GM20431 (cell line): Measurements from ENCODE around the gene USP48.

ENCODE experiments used
- in situ Hi-C: fragments of 300-500 bp; cut with MseI, MboI; formaldehyde crosslinking; loops from one replicate; pipeline ENCODE4 v1.15.0; 2020; ENCODE audit warnings: low sequenced_read_pairs; ENCODE audit not compliant: unreplicated experiment

The USP48 gene

DNA sequence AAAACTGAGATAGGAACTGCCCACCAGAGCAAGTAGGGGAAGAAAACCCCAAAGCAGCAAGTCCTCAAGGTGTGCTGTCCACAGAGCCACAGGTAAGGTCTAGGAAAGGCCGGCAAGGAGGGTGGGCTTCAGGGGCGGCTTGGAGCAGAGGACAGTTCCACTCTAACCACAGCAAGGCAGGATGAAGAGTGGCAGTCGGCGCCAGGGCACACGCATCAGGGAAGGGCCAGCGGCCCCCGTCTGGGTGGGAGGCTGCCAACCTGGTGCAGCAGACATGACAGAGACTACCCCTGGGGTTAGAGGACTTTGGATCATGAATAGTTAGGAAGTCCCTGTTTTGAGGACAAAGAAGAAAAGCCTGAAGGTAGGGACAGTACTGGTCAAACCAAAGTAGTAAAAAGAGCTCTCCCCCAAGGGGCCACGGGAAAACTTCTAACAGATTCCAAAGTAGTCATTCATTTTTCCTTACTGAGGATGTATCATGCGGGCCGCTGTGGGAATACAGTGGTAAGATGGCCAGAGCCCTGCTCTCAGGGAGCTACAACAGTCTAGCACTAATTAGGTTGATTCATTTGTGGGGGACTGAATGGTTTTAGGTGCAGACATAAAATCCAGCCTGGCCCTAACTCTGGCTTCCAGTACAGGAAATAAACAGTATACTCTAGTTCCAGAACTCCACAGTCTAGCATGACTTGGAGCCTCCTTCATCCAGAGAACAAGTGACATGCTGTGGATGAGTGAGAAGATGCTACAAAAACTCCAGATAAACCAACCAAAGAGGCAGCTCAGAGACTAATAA is 110.3 kb downstream of the USP48 start:
- in situ Hi-C loops: loop anchor here (25.0 kb wide), 1 partner anchor 290 kb away; no protein-coding TSS in a partner anchor

DNA sequence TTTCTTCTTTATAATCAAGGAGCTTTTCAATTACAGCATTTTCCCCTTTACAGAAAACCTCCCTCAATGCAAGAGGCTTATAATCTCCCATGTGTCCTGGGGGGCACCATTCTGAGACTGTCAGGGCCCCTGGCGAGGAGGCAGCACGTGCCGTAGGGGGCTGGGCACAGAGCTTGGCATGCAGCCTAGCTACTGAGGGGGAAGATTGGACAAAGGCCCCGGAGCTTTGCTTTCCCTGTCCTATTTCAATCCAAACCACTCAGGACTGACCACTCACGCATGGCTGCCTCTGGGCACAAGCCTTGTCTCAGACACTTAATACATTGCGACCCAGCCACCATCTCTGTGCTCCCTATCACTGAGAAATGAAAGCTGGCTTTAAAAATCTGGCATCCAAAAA is 111.0 kb downstream of the USP48 start:
- in situ Hi-C loops: loop anchor here (25.0 kb wide), 1 partner anchor 290 kb away; no protein-coding TSS in a partner anchor

DNA sequence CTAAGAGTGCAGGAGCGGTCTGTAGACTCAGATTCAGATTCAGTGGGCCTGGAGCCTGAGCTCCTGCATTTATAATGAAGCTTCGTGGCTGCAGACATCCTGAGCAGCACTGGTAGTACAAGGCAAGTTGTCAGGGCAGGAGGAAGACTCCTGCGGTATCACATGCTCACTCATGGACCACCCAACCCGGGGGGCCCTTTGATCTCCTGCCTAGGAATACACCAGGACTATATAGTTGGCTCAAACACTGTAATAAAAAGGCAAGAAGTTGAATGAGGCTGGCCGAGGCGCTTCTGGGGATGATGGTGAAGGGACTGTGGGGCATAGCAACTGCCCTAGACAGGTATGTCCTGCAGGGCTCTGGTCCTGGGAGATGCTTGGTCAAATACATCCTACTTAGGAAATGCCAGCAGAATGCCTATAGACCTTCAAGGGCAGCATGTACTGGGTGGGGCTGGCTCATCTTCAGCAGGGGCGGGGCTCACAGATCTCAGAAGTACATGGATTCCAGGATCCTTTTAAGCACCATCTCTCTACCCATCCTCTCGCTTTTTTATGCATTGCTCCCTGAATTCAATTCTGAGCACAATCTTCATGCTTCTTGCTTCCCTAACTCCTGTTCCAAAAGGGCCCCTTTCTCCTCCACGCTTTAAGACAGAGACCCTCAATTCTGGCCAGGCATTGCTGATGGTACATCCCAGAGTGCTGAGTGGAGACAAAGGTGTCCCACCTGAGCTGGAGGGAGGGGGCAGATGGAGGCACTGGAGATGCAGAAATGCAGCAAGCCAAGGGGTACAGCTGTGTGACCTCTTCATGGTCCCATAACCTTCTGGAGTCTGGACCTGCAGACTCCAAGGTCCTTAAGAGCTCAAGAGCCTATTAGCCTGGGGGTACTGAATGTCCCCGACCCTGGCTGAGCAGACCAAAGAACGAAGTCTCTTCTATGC is 111.7 kb downstream of the USP48 start:
- in situ Hi-C loops: loop anchor here (25.0 kb wide), 1 partner anchor 291 kb away; no protein-coding TSS in a partner anchor

DNA sequence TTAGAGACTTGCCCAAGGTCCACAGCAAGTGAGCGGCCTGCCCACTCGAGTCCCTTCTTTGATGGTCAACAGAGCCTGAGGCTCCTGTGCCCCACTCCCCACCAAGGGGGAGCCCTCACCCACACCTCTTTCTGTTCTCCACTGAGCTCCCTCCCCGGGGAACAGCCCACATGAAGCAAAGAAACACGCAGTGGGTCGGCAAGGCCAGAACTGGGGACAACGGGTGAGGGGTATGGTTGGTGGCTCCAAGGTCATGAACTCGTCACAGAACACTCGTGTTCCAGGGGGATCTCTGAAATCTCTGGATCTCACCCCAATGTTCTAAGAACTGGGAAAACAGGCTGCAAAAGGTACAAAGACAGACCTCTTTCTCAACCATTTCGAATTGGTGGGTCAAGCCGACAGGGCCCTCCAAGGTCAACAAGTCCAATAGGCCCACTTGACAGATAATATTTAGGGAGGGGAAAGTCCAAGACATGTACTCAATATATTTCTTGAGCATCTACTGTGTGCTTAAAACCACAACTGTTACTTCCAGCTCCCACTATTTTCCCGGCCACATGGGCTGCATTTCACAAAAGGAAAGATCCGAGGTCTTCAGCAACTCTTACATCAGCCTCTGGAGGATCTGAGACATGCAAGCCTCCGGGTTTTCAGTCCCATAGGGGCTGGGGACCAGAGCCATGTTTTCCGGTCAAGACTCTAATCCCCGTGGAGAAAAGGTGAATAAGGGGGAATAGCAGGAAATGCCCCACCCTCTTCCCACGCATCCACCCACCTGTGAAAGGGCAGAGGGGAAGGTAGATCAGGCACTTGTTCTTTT is 112.7 kb downstream of the USP48 start:
- in situ Hi-C loops: loop anchor here (25.0 kb wide), 1 partner anchor 292 kb away; no protein-coding TSS in a partner anchor

DNA sequence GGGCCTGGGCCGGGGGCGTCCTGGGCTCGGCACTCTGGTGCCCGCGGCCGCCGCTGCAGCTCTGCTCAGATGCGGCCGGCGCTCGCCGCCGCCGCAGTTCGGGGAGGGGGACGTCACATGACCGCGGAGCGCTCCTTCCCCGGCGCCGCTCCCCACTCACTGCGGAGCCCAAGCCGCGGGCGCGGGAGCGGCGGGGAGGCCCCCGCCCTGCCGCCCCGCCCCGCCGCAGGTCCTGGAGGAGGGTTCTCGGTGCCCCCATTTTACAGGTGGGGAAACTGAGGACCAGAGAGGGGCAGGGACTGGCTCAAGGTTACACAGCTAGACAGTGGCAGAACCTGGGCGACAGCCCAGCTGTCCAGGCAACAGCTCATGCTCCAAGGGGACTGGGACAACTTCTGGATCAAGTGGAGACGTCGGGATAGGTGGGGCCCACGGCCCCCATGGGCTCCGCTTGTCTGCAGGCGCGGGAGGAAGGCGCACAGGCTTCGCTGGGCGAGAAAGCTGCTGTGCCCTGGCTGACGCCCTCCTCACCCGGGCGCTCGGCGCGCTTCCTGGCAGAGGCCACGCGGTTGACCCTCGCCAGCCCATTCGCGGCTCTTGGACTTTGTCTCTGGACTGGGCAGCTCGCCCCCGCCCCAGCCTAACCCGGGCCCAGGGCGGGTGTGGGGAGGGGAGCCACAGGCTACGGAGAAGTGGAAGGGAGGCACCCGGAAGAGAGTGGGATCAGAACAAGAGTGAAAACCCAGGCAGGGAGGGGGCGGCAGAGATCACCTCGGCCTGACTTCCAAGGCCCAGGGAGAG is 113.5 kb downstream of the USP48 start, which contains the start of gene RAP1GAP:
Gene RAP1GAP (minus strand): TSS at position 100 of the 801 bp plus-strand sequence. CDS start 49,325 bp downstream, outside the sequence.
- in situ Hi-C loops: loop anchor here (25.0 kb wide), 1 partner anchor 293 kb away; no protein-coding TSS in a partner anchor

DNA sequence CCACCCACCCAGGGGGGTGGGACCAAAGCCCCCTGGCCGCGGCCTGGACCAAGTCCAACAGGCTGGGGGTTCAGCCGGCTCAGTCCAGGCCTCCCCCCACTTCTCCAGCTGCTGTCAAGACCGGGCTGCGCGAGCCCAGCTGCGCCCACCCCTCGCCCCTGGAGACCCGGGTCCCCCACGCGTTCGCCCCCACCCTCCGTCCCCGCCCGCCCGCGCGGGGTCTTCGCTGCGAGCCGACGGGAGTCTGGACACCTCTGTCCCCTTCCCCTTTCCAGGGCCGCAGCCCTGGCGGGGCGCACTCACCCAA is 114.0 kb downstream of the USP48 start:
- in situ Hi-C loops: loop anchor here (25.0 kb wide), 1 partner anchor 293 kb away; no protein-coding TSS in a partner anchor

DNA sequence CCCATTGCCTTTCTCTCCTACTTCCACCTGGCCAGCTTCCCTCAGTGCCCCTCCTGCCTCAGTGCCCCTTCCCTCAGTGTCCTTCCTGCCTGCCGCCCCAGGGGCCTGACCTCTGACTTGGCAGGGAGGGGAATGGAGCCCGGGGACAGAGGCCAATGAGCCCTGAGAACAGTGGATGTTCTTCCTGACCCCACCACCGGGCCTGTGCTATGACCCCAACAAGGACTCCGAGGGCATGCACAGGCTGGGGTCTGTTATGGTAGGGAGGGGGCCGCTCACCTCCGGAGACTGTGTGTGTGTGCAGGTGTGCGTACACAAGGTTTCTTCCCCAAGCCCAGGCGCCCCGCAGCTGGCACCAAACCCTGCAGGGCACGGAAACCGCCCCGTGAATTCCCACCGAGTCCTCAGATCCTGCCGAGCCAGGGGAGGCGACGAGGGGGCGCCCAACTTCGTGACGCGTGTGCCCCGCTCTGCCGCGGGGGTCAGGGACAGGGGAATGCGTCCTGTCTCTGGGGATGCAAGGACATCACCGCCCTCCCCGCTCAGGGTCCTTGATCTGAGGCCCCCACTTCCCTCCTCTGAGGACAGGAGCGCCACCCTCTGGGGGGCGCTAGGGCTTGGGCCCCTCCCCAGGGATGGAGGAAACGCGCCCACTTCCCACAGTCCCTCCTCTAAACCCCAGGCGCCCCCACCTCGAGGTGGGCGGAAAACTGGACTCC is 114.6 kb downstream of the USP48 start:
- in situ Hi-C loops: loop anchor here (25.0 kb wide), 1 partner anchor 294 kb away; no protein-coding TSS in a partner anchor

DNA sequence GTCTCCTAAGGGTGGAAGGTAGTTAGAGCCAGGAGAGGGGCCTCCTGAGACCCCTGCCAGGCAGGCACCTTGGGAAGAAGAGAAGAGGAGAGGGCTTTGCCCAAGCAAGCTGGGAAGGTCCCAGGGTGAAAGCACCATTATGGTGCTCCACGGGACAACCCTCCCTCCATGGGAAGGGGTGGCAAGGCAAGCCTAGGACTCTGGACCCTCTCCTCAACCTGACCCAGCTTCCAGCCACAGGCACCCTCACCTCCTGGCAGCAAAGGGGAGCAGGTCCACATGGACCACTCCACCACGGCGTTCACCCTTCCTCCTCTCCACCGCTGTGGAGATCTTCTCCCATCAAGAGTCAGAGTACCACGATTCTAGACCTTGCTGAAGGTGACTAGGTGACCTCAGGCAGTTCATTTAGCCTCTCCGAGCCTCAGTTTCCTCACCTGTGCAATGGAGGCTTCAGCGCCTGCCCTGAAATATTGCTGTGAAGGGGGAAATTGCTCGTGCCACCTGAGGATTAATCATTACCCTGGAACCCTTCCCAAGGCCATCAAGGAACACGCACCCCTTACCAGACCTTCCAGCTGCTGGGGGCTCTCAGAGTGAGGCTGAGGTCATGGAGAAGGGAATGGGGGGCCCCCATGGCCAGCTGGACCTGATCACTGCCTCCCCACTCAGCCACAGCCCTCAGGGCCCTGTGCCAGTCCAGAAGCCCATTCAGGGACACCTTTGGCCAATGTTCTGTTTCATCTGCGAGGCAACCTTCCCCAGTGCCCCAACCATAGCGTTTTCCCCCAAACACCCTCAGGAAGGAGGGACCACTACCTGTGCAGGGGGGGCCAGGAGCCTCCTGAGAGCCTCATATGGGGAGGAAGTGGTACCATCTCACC is 115.4 kb downstream of the USP48 start:
- in situ Hi-C loops: loop anchor here (25.0 kb wide), 1 partner anchor 295 kb away; no protein-coding TSS in a partner anchor

DNA sequence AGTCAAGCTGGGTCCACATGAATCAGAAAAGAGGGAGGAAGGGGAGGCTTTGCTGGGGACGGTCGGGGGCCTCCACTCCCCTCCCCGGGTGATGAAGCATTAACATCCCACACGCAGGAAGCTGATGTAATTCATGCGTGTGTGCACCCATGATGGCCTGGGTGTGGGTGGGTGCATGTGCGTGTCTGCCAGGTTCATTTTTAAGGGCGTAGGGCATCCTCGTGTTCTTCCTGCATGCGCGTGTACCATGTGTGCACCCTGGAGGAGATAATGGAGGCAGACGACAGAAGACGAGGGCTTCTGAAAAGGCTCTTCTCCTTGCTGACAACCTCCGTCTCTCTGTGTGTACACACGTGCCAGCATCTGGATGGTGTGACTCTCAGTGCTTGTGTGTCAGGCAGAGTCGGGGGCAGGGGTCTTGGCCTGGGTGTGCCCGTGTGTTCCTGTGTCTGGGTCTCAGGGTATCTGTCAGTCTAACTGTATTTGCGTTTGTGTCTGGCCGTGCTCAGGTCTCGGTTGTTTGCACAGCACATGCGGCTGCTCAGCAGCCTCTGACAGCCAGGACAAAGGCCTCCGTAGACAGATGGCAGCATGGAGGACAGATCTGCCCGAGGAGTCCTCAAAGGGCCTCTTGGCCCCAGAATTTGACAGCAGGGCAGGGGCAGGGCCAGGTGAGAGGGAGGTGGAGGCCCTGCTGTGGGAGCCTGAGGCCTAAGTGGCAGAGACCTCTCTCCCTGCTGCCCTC is 116.2 kb downstream of the USP48 start:
- in situ Hi-C loops: loop anchor here (25.0 kb wide), 1 partner anchor 296 kb away; no protein-coding TSS in a partner anchor

DNA sequence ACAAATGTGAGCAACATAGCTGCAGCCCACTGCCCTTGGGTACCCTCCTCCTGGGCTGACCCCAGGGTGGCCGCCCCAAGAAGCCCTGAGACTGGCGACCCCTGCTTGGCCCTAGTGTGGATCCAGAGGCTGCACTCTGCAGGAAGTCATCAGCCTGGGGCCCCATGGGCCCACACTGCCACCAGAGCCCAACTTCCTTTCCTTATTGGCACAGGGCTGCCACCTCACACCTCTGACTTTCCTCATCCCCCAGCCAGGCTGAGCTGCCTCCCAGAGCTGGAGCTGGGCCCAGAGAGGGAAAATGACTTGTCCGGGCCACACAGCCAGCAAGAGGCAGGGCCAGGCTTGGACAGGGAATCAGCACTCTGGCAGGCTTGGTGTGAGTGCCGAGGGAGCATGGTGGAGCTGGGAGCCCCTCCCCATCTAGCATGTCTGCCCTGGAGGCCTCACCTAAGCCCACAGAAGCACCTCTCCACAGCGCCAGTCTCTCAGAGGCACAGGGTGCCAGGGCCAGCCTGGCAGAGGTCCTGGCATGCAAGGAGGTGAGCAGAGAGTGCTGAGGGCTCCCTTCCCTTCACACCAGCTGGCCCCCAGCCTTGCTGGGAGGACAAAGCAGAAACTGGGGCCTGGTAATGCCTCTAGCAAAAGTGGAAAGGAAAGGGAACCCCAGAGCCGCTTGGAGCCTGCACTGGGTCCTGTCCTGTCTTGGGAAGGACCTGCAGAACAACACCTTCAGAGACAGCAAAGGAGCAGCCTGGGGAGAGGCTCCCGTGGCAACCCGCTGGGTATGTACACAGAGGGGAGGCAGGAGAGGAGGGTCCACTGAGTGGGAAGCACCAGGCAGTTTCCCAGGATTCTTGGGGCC is 117.0 kb downstream of the USP48 start:
- in situ Hi-C loops: loop anchor here (25.0 kb wide), 1 partner anchor 296 kb away; no protein-coding TSS in a partner anchor

DNA sequence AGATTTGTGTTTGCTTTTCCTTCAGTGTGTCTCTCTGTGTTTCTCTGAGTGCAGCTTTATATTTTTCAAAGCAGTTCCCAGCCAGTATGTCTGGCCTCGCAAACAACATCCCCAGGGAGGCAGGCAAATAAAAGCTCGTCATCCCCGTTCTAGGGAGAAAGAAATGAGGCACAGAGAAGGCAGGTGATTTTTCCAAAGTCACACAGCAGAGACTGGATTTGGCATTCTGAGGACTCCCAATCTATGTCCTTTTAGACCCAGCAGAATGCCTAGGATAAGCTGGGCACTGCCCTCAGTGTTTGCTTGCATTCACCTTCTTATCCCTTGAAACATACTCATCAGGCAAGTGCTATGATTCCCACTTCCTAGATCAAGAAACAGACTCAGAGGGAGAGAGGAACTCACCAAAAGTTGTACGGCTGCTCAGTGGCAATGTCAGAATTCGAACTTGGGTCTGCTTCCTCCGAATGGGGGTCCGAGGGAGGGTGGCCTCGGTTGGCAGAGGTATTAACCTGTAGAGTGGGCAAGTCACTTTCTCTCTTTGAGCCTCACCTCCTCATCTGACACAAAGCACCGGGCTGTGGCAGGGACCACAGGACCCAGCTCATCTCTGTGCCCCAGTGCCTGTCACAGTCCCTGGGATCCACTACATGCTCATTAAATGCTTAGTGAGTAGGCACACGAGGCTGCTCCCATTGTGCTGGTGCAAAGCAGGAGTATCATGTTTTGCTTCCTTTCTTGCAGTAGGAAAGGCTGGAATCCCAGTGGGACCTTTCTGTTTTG is 118.0 kb downstream of the USP48 start:
- in situ Hi-C loops: loop anchor here (25.0 kb wide), 1 partner anchor 297 kb away; no protein-coding TSS in a partner anchor

DNA sequence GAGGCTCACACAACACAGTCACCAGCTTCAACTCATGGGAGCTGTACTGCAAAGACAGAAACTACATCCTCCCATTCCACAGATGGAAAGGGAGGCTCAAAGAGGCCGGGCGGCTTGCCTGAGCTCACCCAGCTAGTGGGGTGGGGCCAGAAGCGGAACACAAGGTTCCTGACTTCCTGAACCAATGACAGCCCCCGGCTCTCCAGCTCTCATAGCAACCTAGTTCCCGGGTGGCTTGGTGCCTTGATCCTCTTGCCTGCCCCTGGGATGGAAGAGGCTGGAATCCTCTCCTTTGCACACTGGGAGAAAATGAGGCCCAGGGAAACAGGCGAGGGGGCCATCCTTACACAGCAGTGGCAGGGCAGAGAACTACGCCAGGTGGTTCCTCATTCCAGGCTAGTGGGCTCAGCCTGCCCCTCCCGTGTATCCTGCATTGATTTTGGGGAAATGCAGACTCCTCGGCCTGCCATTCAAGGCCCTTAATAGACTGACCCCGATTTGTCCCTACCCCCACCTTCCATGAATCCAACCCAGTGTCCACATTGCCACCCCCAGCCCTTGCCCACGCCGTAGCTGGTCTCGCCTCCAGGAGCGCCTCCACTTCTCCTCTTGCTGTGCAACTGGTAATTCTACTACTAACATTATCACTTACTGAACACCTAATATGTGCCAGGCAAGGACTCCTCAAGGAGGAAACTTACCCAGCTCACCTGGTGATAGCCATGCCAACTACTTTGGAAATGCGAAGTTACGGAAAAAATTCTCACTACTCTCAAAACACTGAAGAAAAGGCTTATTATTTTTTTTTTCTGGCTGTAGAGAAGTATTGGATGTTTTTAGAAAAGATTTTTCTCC is 118.8 kb downstream of the USP48 start:
- in situ Hi-C loops: loop anchor here (25.0 kb wide), 1 partner anchor 298 kb away; no protein-coding TSS in a partner anchor

DNA sequence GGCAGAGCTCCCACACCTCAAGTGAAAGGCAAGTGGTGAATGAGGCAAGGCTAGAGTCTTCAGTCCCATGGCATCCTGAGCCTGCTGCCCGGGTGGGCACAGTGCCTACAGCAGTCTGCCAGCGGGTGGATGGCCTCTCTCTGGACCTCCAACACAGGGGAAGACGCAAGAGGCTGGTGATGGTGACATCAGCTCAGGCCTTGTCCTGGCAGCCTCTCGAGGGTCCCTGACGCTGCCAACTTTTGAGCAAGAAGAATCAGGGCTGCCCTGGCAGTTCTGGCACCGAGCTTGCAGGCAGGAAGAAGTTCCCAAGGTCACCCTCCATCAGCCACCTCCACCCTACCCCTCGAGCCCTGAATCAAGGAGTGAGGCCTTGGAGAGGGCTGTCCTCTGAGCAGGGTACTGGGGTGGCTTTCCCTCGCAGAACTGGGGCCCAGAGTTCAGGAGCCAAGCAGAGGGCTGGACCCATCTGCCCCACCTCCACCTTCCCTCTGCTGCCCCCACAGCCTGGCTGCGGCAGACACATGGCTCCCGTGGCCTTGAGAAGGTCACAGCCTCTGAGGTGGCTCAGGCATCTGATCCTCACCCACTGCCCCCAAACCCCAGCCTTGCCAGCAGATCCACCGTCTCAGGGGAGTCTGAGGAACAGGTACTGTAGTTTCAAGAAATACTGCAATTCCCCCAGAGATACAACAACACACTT is 119.5 kb downstream of the USP48 start:
- in situ Hi-C loops: loop anchor here (25.0 kb wide), 1 partner anchor 299 kb away; no protein-coding TSS in a partner anchor
